ENCODE measurements around the gene CHL1.

Gene CHL1

GRCh38 chr3:243356-243725 is 46.8 kb downstream of the CHL1 start:
- TF ChIP-seq REST (IDR thresholded peaks at IDR 0.05; ENCODE audit: low read depth) (no peak), RAD21 (IDR thresholded peaks at IDR 0.05; ENCODE audit: low read depth) (no peak), MAX (IDR thresholded peaks at IDR 0.05) (no peak), NFIC (IDR thresholded peaks at IDR 0.05) (no peak), EGR1 (IDR thresholded peaks at IDR 0.05) (no peak), CEBPB (IDR thresholded peaks at IDR 0.05) (no peak), TEAD4 (IDR thresholded peaks at IDR 0.05) (no peak), YY1 (IDR thresholded peaks at IDR 0.05; ENCODE audit: low read depth) (no peak), EP300 (IDR thresholded peaks at IDR 0.05; ENCODE audit: borderline replicate concordance) (no peak), USF1 (IDR thresholded peaks at IDR 0.05) (no peak), FOXM1 (IDR thresholded peaks at IDR 0.05; ENCODE audit: borderline replicate concordance, low read depth) (no peak), TCF12 (IDR thresholded peaks at IDR 0.05; ENCODE audit: low read depth) (no peak), CREB1 (IDR thresholded peaks at IDR 0.05; ENCODE audit: low read depth) (no peak), ZBTB7A (IDR thresholded peaks at IDR 0.05; ENCODE audit: low read depth) (no peak)

DNA sequence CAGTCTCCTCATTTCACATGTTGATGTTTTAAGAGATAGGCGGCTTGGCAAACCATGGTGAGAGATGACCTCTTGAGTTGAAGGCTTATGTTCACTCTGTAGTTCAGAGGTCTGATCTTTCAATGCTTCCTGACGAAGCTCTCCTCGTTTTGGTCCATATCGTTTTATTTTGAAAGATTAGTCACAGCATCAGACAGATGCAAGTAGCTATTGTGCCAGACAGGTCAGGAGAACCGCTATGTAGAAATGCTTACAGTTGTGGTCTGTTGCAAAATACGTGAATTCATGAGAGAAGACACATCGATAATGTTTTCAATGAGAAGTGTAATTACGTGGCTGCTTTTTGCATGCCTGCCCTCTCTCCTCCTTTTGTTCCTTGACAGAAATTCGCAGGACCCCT is 47.5 kb downstream of the CHL1 start:
- no peak for TF ChIP-seq CEBPB (IDR thresholded peaks at IDR 0.05)
- TF ChIP-seq EP300 (IDR thresholded peaks at IDR 0.05; ENCODE audit: borderline replicate concordance), result no peak
- TF ChIP-seq NFIC (IDR thresholded peaks at IDR 0.05), result no peak
- no peak for TF ChIP-seq RAD21 (IDR thresholded peaks at IDR 0.05; ENCODE audit: low read depth)
- no peak for TF ChIP-seq EGR1 (IDR thresholded peaks at IDR 0.05)
- TF ChIP-seq REST (IDR thresholded peaks at IDR 0.05; ENCODE audit: low read depth), result no peak
- no peak for TF ChIP-seq CREB1 (IDR thresholded peaks at IDR 0.05; ENCODE audit: low read depth)
- TF ChIP-seq TEAD4 (IDR thresholded peaks at IDR 0.05), result no peak
- TF ChIP-seq TCF12 (IDR thresholded peaks at IDR 0.05; ENCODE audit: low read depth), result no peak
- no peak for TF ChIP-seq USF1 (IDR thresholded peaks at IDR 0.05)
- no peak for TF ChIP-seq ZBTB7A (IDR thresholded peaks at IDR 0.05; ENCODE audit: low read depth)

DNA sequence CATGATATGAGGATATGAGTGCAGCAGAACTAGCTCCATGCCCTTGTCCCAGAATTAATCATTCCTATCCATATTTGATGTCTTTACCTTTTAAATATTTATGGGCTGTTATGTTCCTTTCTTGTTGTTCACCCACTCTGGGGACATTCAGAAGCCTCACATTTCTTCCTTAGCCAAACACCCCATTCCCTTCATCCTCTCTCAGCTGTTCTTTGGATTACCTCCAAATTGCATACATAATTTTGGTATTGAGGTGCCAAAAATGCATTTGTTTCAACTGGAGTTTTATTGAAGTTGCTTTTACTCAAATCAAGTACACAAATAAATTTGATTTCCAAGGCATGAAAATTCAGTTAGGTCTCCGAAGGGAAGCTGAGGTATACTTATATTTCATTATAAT is 51.4 kb downstream of the CHL1 start:
- TF ChIP-seq TEAD4 (IDR thresholded peaks at IDR 0.05), result no peak
- no peak for TF ChIP-seq USF1 (IDR thresholded peaks at IDR 0.05)
- TF ChIP-seq TCF12 (IDR thresholded peaks at IDR 0.05; ENCODE audit: low read depth), result no peak

DNA sequence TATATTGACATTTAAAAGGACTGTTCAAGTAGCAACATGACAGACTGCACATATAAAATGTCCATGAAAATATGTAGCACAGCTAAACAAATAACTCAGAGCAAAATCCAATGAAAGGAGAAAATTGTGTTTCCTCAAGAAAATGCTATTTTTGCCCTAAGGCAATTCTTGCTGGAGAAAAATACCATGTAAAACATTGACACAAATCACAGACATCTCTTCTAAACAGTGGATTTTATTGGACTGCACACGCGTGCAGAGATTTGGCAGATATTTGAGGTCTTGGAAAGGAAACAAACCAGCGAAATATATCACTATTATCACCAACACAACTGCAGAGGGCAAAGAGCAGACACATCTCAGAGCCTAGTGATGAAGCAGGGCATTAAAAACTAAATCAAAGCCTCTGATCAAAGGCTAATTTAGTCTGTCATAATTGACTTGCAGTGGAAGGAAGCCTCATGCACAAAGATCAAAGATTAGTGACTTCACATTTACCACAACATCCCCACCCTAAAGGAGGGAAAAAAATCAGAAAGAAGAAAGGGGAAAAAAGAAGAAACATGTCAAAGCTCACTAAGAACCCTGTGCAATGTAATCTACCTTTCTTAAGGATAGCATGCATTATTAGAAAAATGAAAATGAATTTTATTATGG is 52.4 kb downstream of the CHL1 start:
- TF ChIP-seq RAD21 (IDR thresholded peaks at IDR 0.05; ENCODE audit: low read depth), result no peak
- no peak for TF ChIP-seq TCF12 (IDR thresholded peaks at IDR 0.05; ENCODE audit: low read depth)
- no peak for TF ChIP-seq CEBPB (IDR thresholded peaks at IDR 0.05)
- no peak for TF ChIP-seq CREB1 (IDR thresholded peaks at IDR 0.05; ENCODE audit: low read depth)
- no peak for TF ChIP-seq USF1 (IDR thresholded peaks at IDR 0.05)
- no peak for TF ChIP-seq FOXM1 (IDR thresholded peaks at IDR 0.05; ENCODE audit: borderline replicate concordance, low read depth)
- TF ChIP-seq MAX (IDR thresholded peaks at IDR 0.05), result no peak
- no peak for TF ChIP-seq YY1 (IDR thresholded peaks at IDR 0.05; ENCODE audit: low read depth)
- no peak for TF ChIP-seq EP300 (IDR thresholded peaks at IDR 0.05; ENCODE audit: borderline replicate concordance)
- no peak for TF ChIP-seq TAF1 (IDR thresholded peaks at IDR 0.05; ENCODE audit: low read depth)
- no peak for TF ChIP-seq ZBTB7A (IDR thresholded peaks at IDR 0.05; ENCODE audit: low read depth)
- no peak for TF ChIP-seq REST (IDR thresholded peaks at IDR 0.05; ENCODE audit: low read depth)
- no peak for TF ChIP-seq NFIC (IDR thresholded peaks at IDR 0.05)
- no peak for TF ChIP-seq TEAD4 (IDR thresholded peaks at IDR 0.05)

All from Ishikawa (cell line).